SK-MEL-5 (cell line): Measurements from ENCODE around the gene PDXK. TPM values are rescaled to one million over a fixed set of nuclear protein-coding genes. Genes with fewer than 3 reads are reported as not detected.
A peak's percentile ranks its signal among the peaks of the same experiment; 100 is the strongest.

Source experiments
- DNase-seq: peaks from one replicate; pipeline ENCODE4 v3.0.0-alpha.2; 2016; ENCODE audit warnings: low read depth, low spot score
- in situ Hi-C: cut with HindIII; loops from 2 replicates; pipeline ENCODE4 v1.10.0; 2016; ENCODE audit warnings: low sequenced_read_pairs, high pct_unique_total_duplicates, low pct_unique_long_range_greater_than_20kb
- total RNA-seq: library from RNA; depleted of rRNA; stranded (reverse); fragments of >200 nt; shearing (Covaris generic); gene quantifications from 2 replicates; pipeline ENCODE4 v1.2.3, GENCODE V29; 2014

PDXK gene
- total RNA-seq, 1 experiment from 2014 or later: 69.9 TPM

GRCh38 chr21:43783098-43783700 is 64.3 kb downstream of the PDXK start:
- in situ Hi-C loops: no loop called here
- no peak for DNase-seq

- in situ Hi-C loops: no loop called here
- DNase-seq: no peak
Measured at GRCh38 chr21:43785134-43785533, 66.2 kb downstream of the PDXK start.

GRCh38 chr21:43786300-43786806 is 67.4 kb downstream of the PDXK start:
- DNase-seq: no peak
- in situ Hi-C loops: no loop called here

- in situ Hi-C loops: no loop called here
- DNase-seq: no peak
Measured at GRCh38 chr21:43786807-43787440, 68.0 kb downstream of the PDXK start.

GRCh38 chr21:43789276-43790009 is 70.5 kb downstream of the PDXK start, which contains the start of gene RRP1:
Gene RRP1, plus strand, starts transcription at chr21:43789577. Its CDS starts 53 bp downstream, at chr21:43789630.
- peak; percentile 81 for DNase-seq
- in situ Hi-C loops: no loop called here

DNA sequence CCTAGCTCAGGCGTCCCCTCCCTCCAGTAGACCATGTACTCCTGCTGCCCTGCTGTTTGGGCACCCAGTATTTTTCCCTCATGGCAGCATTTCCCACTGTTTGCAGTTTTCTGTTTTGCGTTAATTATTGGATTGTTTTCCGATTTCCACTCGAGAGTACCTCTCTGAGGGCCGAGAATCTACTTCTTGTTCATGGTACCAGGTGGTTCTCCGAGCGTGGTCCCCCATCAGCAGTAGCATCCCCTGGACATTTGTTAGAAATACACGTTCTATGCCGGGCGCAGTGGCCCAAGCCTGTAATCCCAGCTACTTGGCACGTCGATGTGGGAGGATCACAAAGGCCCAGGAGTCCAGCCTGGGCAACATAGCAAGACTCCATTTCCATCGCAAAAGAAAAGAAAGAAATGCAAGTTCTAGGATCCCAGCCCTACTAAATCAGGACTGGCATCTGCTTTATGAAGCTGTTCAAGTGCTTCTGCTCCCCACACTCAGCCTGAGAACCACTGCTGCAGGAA is 71.1 kb downstream of the PDXK start:
- DNase-seq: no peak
- in situ Hi-C loops: no loop called here

DNA sequence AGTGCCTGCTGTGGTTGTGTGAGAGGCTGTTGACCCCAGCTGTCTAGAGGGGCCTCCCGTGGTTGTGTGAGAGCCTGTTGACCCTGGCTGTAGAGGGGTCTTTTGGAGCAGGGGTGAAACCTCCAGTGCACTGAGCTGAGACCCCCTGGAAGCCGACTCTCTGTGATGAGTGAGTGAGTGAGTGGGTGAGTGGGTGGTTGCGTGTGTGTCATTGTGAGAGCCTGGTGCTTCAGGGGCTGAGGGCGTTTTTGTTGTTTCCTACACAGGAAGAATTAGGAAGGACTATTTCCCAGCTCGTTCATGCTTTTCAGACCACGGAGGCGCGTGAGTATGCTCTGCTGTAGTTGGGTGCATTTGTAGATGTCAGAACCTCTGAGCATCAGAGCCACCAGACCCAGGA is 73.5 kb downstream of the PDXK start:
- in situ Hi-C loops: no loop called here
- DNase-seq: no peak

- in situ Hi-C loops: no loop called here
- DNase-seq: no peak
Measured at GRCh38 chr21:43793243-43793642, 74.3 kb downstream of the PDXK start.

- no peak for DNase-seq
- in situ Hi-C loops: no loop called here
Measured at GRCh38 chr21:43794311-43794710, 75.4 kb downstream of the PDXK start.

DNA sequence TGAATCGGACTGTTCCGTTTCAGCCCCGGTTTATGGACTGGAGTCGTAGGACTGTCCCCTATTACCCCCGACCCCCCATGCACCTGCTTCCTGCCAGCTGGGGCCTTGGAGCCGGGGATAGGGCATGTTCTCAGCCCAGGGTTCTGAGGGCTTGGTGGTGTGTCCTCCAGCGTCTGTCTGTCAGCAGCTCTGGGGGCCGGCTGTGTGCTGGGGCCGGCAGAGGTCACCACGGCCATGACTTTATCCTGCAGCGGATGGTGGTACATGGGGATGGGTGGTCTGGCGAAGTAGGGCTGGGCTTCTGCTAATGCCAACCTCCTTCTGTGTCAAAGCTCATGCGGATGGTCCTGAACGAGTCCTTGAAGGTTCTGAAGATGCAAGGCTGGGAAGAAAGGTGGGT is 75.9 kb downstream of the PDXK start:
- no peak for DNase-seq
- in situ Hi-C loops: no loop called here

DNA sequence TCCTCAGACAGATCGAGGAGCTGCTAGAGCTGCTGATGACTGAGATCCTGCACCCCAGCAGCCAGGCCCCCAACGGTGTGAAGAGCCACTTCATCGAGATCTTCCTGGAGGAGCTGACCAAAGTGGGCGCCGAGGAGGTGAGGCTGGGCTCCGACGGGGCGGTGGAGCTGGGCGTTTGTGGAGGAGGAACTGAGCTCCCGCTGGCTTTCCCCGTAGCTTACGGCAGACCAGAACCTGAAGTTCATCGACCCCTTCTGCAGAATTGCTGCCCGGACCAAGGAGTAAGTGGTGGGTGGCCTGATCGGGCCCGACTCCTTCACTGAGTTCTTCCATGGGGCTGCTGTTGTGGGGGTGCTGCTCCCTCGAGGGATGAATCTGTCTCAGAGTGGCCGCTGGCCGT is 78.5 kb downstream of the PDXK start:
- no peak for DNase-seq
- in situ Hi-C loops: no loop called here

DNA sequence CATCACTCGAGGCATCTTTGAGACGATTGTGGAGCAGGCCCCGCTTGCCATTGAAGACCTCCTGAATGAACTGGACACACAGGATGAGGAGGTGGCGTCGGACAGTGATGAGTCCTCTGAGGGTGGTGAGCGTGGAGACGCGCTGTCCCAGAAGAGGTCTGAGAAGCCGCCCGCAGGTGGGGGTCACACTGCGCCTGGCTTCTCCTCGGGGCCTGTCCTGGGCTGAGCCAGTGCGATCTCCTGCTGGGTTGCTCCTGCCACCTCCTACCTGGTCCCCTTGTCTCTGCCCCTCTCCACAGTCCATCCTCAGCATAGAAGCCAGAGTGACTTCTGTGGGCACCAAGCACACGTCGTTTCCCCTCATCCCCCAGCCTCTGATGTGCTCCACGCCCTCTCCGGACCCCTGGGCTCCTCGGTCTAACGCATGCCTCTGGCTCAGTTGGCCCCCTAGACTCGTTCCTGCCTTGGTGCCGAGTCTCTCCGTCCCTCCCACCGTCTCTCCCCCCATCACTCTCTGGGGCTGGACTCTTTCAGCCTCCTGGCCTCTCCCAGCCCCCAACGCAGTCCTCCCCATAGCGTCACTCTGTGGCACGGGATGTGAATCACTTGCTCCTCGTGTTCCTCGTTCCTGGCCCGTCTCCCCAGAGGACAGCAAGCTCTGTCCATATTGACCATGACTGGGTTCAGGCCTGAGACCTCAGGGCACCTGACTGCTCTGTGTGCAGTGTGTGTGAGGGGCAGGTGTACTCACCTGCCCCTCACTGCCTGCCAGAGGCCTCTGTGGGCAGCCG is 79.2 kb downstream of the PDXK start:
- in situ Hi-C loops: no loop called here
- no peak for DNase-seq

- no peak for DNase-seq
- in situ Hi-C loops: no loop called here
Measured at GRCh38 chr21:43799301-43799840, 80.4 kb downstream of the PDXK start.

GRCh38 chr21:43800124-43800523 is 81.2 kb downstream of the PDXK start:
- no peak for DNase-seq
- in situ Hi-C loops: no loop called here

GRCh38 chr21:43800566-43800965 is 81.6 kb downstream of the PDXK start:
- no peak for DNase-seq
- in situ Hi-C loops: no loop called here

DNA sequence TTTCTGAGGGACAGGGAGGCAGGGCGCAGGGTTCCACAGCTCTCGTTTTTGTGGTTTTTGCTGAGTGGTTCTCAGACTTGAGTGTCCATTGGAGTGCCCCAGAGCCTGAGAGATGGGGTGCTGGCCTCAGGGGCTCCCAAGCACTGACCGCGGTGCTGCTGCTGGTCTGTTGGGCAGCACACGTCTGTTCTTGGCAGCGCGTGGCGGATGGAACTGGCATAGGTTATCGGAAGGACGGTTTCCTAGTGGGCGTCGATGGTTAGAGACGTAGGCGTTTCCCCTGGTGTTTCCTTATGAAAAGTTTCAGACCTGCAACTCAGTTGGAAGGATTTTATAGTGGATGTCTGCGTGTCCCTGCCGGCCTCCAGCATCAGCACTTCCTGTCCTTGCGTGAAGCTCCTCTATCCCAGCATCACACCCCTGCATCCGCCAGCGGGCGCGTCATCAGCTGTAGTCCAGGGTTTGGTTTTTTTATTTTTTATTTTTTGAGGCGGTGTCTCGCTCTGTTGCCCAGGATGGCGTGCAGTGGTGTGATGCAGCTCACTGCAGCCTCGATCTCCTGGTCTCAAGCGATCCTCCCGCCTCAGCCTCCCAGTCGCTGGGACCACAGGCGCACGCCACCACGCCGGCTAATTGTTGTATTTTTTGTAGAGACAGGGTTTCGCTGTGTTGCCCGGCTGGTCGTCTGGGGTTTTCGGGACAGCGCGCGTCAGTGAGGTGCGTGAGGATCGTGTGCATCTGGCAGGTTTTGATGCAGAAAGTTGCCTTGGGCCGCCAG is 82.3 kb downstream of the PDXK start:
- DNase-seq: no peak
- in situ Hi-C loops: no loop called here
